ENCODE results near the gene FUT8. TPM values are rescaled to one million over a fixed set of nuclear protein-coding genes. Genes with fewer than 3 reads are reported as not detected.

Gene FUT8
- total and polyA plus RNA-seq, 2 donors (not counting 1 experiment from before 2014, with no cell fraction given), result 13.2 to 91.8 TPM

DNA sequence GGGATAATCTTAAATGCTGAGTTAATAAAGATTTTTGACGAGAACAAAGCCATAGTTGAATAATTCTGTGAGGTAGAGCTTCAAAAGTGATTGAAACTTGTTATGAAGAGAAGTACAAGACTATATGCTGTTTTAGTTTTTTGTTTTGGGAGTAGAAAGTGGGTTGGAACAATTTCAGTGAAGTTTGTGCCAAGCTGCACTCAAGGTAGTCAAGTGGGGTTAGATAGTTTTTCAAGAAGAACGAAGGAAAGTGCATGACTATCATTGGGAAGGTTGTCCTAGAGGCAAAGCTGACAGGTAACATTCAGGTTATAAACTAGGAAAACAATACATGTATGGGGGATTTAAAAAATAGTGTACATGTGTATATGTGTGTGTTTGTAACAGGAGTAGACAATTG, 16.2 kb downstream of the FUT8 start:
- H3K27ac ChIP-seq (ENCODE audit: low read length in 2 of 2), result no peak overlapping the region
- ATAC-seq (ENCODE audit: low read depth) (no peak), DNase-seq (no peak)
- H3K27me3 ChIP-seq (replicated peaks in 1 of 4; ENCODE audit: control extremely low read depth in 1 of 4, control insufficient read depth in 3 of 4, insufficient read depth in 4 of 4, low read length in 3 of 4), result no peaks in the 10 kb centered on the region
- peaks cover 9 to 18% of the 10 kb centered on the region in 2 donors for H3K4me1 ChIP-seq (ENCODE audit: control insufficient read depth in 2 of 2, insufficient read depth in 2 of 2, low read length in 2 of 2)
- no peaks in the 10 kb centered on the region for H3K9me3 ChIP-seq (ENCODE audit: control extremely low read depth in 1 of 3, control insufficient read depth in 2 of 3, insufficient read depth in 1 of 3, low read length in 2 of 3)
- Mint-ChIP-seq H3K27ac (peak overlapping the region; percentile 12), H3K27me3 (no peaks in the 10 kb centered on the region), H3K4me1 (peaks cover 60% of the 10 kb centered on the region), H3K9me3 (ENCODE audit: insufficient read depth) (no peaks in the 10 kb centered on the region), H3K4me3 (no peak overlapping the region)
- H3K4me3 ChIP-seq (ENCODE audit: control extremely low read depth in 1 of 5, extremely low read depth in 1 of 5, insufficient read depth in 1 of 5, low read depth in 2 of 5, low read length in 4 of 5), result no peak overlapping the region
- intact Hi-C loops (cut with micrococcal nuclease), result no loop called here
- TF ChIP-seq EZH2 (IDR thresholded peaks at IDR 0.05; ENCODE audit: borderline replicate concordance, insufficient read depth, low read depth, low read length, poor library complexity, severe bottlenecking), result no peak
- TF ChIP-seq, protein P1, sequence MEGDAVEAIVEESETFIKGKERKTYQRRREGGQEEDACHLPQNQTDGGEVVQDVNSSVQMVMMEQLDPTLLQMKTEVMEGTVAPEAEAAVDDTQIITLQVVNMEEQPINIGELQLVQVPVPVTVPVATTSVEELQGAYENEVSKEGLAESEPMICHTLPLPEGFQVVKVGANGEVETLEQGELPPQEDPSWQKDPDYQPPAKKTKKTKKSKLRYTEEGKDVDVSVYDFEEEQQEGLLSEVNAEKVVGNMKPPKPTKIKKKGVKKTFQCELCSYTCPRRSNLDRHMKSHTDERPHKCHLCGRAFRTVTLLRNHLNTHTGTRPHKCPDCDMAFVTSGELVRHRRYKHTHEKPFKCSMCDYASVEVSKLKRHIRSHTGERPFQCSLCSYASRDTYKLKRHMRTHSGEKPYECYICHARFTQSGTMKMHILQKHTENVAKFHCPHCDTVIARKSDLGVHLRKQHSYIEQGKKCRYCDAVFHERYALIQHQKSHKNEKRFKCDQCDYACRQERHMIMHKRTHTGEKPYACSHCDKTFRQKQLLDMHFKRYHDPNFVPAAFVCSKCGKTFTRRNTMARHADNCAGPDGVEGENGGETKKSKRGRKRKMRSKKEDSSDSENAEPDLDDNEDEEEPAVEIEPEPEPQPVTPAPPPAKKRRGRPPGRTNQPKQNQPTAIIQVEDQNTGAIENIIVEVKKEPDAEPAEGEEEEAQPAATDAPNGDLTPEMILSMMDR (IDR thresholded peaks at IDR 0.05), result no peak
- ChIA-PET POLR2A (no interaction called here), CTCF (interaction anchor here (0.8 to 1.2 kb wide), 3 partner anchors 16 to 179 kb away, joined by 3 read pairs; partner anchors contain the start of gene FUT8)
- no peak overlapping the region for H3K9ac ChIP-seq (ENCODE audit: low read length)
- no peak overlapping the region for H3K4me2 ChIP-seq (replicated peaks; ENCODE audit: low read depth, low read length, poor library complexity, severe bottlenecking)
- WGBS (ENCODE audit: insufficient coverage), result 96% methylated on average over 2 of the region's 2 CpGs
- peaks cover 29% of the 10 kb centered on the region for H4K20me1 ChIP-seq (ENCODE audit: control insufficient read depth, insufficient read depth, low read length, poor library complexity, severe bottlenecking)
- H3K36me3 ChIP-seq (replicated peaks in 1 of 2; ENCODE audit: control extremely low read depth in 1 of 2, control insufficient read depth in 1 of 2, extremely low read depth in 1 of 2, insufficient read depth in 2 of 2, low read length in 1 of 2), result peaks cover 0 to 2% of the 10 kb centered on the region in 2 experiments
- no peak overlapping the region for H2AFZ ChIP-seq (ENCODE audit: insufficient read depth, low read depth, low read length, poor library complexity, severe bottlenecking)
- H3K79me2 ChIP-seq (ENCODE audit: control insufficient read depth, insufficient read depth, low read length), result peaks cover 95% of the 10 kb centered on the region

DNA sequence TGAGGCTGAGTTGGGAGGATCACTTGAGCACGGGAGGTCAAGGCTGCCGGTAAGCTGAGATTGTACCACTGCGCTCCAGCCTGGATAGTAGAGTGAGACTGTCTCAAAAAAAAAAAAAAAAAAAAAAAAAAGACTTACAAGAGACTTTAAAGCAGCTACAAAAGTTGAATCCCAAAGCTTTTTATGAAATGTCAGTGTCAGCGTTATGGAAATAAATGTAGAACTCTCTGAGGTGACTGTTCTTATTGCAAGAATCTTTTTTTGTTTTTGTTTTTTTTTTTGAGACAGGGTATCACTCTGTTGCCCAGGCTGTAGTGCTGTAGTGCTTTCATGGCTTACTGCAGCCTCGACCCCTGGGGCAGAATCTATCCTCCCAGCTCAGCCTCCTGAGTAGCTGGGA, 17.2 kb downstream of the FUT8 start:
- H3K4me1 Mint-ChIP-seq, result peaks cover 65% of the 10 kb centered on the region
- H3K27me3 Mint-ChIP-seq, result no peaks in the 10 kb centered on the region
- Histone ChIP-seq H3K4me2 (replicated peaks; ENCODE audit: low read depth, low read length, poor library complexity, severe bottlenecking) (no peak overlapping the region), H3K27me3 (replicated peaks in 1 of 4; ENCODE audit: control extremely low read depth in 1 of 4, control insufficient read depth in 3 of 4, insufficient read depth in 4 of 4, low read length in 3 of 4) (no peaks in the 10 kb centered on the region), H3K27ac (ENCODE audit: low read length in 2 of 2) (no peak overlapping the region), H3K36me3 (replicated peaks in 1 of 2; ENCODE audit: control extremely low read depth in 1 of 2, control insufficient read depth in 1 of 2, extremely low read depth in 1 of 2, insufficient read depth in 2 of 2, low read length in 1 of 2) (peaks cover 1 to 2% of the 10 kb centered on the region in 2 experiments), H3K9ac (ENCODE audit: low read length) (no peak overlapping the region), H3K4me3 (ENCODE audit: control extremely low read depth in 1 of 5, extremely low read depth in 1 of 5, insufficient read depth in 1 of 5, low read depth in 2 of 5, low read length in 4 of 5) (no peak overlapping the region), H3K4me1 (ENCODE audit: control insufficient read depth in 2 of 2, insufficient read depth in 2 of 2, low read length in 2 of 2) (peaks cover 17 to 19% of the 10 kb centered on the region in 2 donors), H4K20me1 (ENCODE audit: control insufficient read depth, insufficient read depth, low read length, poor library complexity, severe bottlenecking) (peaks cover 29% of the 10 kb centered on the region), H3K79me2 (ENCODE audit: control insufficient read depth, insufficient read depth, low read length) (peaks cover 96% of the 10 kb centered on the region), H3K9me3 (ENCODE audit: control extremely low read depth in 1 of 3, control insufficient read depth in 2 of 3, insufficient read depth in 1 of 3, low read length in 2 of 3) (no peaks in the 10 kb centered on the region), H2AFZ (ENCODE audit: insufficient read depth, low read depth, low read length, poor library complexity, severe bottlenecking) (no peak overlapping the region)
- no peak overlapping the region for H3K4me3 Mint-ChIP-seq
- H3K27ac Mint-ChIP-seq, result no peak overlapping the region
- no peaks in the 10 kb centered on the region for H3K9me3 Mint-ChIP-seq (ENCODE audit: insufficient read depth)
- WGBS (ENCODE audit: insufficient coverage), result 100% methylated on average over 2 of the region's 5 CpGs
- POLR2A ChIA-PET, result interaction anchor here (0.6 kb wide), 1 partner anchor 36 kb away, joined by 6 read pairs; no protein-coding TSS in a partner anchor
- intact Hi-C loops (cut with micrococcal nuclease), result no loop called here
- DNase-seq (no peak), ATAC-seq (ENCODE audit: low read depth) (no peak)
- TF ChIP-seq EZH2 (IDR thresholded peaks at IDR 0.05; ENCODE audit: borderline replicate concordance, insufficient read depth, low read depth, low read length, poor library complexity, severe bottlenecking), result no peak
- TF ChIP-seq, protein P1 (IDR thresholded peaks at IDR 0.05), result no peak
- CTCF ChIA-PET, result interaction anchor here (1.2 to 1.9 kb wide), 3 partner anchors 14 to 265 kb away, joined by 3 to 11 read pairs (median 3); no protein-coding TSS in a partner anchor
